ENCODE data around the gene SMYD3. TPM values are rescaled to one million over a fixed set of nuclear protein-coding genes. Genes with fewer than 3 reads are reported as not detected.

SMYD3 gene
- total and polyA plus RNA-seq, 2 of the 4 experiments (the other 2 are of a cell fraction): 26.5 to 37.6 TPM

- dilution Hi-C loops (cut with HindIII; ENCODE audit: low sequenced_read_pairs, unreplicated experiment) (no loop called here), in situ Hi-C loops (cut with MboI; ENCODE audit: low sequenced_read_pairs) (no loop called here), intact Hi-C loops (cut with micrococcal nuclease) (no loop called here)
- WGBS, 2 experiments (ENCODE audit: extremely low coverage in 2 of 2, insufficient read length in 1 of 2): no CpG with 5 or more reads among the region's 7 CpGs
- H4K5ac ChIP-seq (ENCODE audit: low read depth, low read length): peak overlapping the region; percentile 91; the same call in 1 of the 2 replicates
- no peak overlapping the region for H2BK5ac ChIP-seq (ENCODE audit: low read depth, low read length, poor library complexity, severe bottlenecking)
- no peak overlapping the region for H3K9ac ChIP-seq (ENCODE audit: low read depth, low read length)
- no TSS peak for BruUV-seq (replicated peaks)
- peaks cover 0 to 23% of the 10 kb centered on the region in 2 experiments; a peak in 1 of 4 replicates for H3K79me1 ChIP-seq (ENCODE audit: low read depth in 1 of 2, low read length in 2 of 2)
- H3K23ac ChIP-seq (ENCODE audit: low read depth, low read length): 0 out of 2 replicates have a peak overlapping the region, but pooled peaks have one; percentile 6
- H3K4me1 ChIP-seq (ENCODE audit: control insufficient read depth, insufficient read depth, low read length): peaks cover 39% of the 10 kb centered on the region
- peak overlapping the region; percentile 87; the same call in 1 of the 2 replicates for H3K4ac ChIP-seq (ENCODE audit: low read depth, low read length)
- H3K9me1 ChIP-seq (ENCODE audit: insufficient read depth, low read length): peaks cover 37% of the 10 kb centered on the region
- no peaks in the 10 kb centered on the region for H3K9me3 ChIP-seq (ENCODE audit: control insufficient read depth, insufficient read depth, low read length)
- ChIA-PET POLR2A (ENCODE audit: unreplicated experiment) (no interaction called here), CTCF (interaction anchor here (0.6 to 0.7 kb wide), 3 partner anchors 14 to 914 kb away, joined by 3 read pairs; no protein-coding TSS in a partner anchor)
- H3K4me3 ChIP-seq (ENCODE audit: insufficient read depth, low read depth, low read length): no peak overlapping the region
- peak overlapping the region; percentile 87 for H2AK5ac ChIP-seq (ENCODE audit: low read depth, low read length)
- peak; percentile 72 for DNase-seq
- H2BK15ac ChIP-seq (ENCODE audit: low read depth, low read length): peak overlapping the region; percentile 74; the same call in 2 of the 3 replicates
- peak overlapping the region; percentile 92; the same call in 1 of the 2 replicates for H3K14ac ChIP-seq (replicated peaks; ENCODE audit: low read depth, low read length)
- peak overlapping the region; percentile 46 to 73; a peak in 3 of 4 replicates for H4K8ac ChIP-seq (ENCODE audit: low read depth in 2 of 2, low read length in 2 of 2)
- TF ChIP-seq CHD1 (IDR thresholded peaks at IDR 0.05; ENCODE audit: low read depth, low read length): no peak
- TF ChIP-seq CTCF (conservative IDR thresholded peaks at IDR 0.05; ENCODE audit: low read depth, low read length): peak; percentile 45
- no peak for TF ChIP-seq USF2 (IDR thresholded peaks at IDR 0.05; ENCODE audit: low read depth, low read length)
- peak; percentile 29; the same call in 1 of the 2 replicates for TF ChIP-seq NFE2L2 (IDR thresholded peaks at IDR 0.05; ENCODE audit: low read depth, low read length)
- peak; percentile 33 for TF ChIP-seq RAD21 (IDR thresholded peaks at IDR 0.05; ENCODE audit: low read length)
- TF ChIP-seq MAZ (IDR thresholded peaks at IDR 0.05; ENCODE audit: borderline replicate concordance, low read depth, low read length): no peak
- H3K18ac ChIP-seq (ENCODE audit: low read depth, low read length): peak overlapping the region; percentile 91
- H2AK9ac ChIP-seq (replicated peaks; ENCODE audit: low read depth, low read length, poor library complexity): no peak overlapping the region
- H2BK20ac ChIP-seq (ENCODE audit: low read depth, low read length): peak overlapping the region; percentile 88
- H3K36me3 ChIP-seq (ENCODE audit: control insufficient read depth, insufficient read depth, low read length): no peaks in the 10 kb centered on the region
- no peak overlapping the region for H2AFZ ChIP-seq (replicated peaks; ENCODE audit: low read length, poor library complexity)
- peak overlapping the region; percentile 90 for H2BK120ac ChIP-seq (ENCODE audit: low read depth, low read length)
- H3K27me3 ChIP-seq (ENCODE audit: control insufficient read depth, insufficient read depth, low read length): no peaks in the 10 kb centered on the region
- no peak overlapping the region for H3K27ac ChIP-seq (ENCODE audit: insufficient read depth, low read length)
- no peaks in the 10 kb centered on the region for H4K20me1 ChIP-seq (ENCODE audit: insufficient read depth, low read length)
- 0 out of 2 replicates have a peak overlapping the region, but pooled peaks have one; percentile 15 for H3K56ac ChIP-seq (ENCODE audit: extremely low read depth, insufficient read depth, low read length)
- H3K4me2 ChIP-seq (ENCODE audit: low read depth, low read length): no peak overlapping the region; the same call in 1 of the 2 replicates
- no peak for ATAC-seq (ENCODE audit: low read depth)
- H4K91ac ChIP-seq (ENCODE audit: insufficient read depth, low read depth, low read length): peak overlapping the region; percentile 85
These were observed 648.2 kb downstream of the SMYD3 start for GRCh38 chr1:245858722-245859492.
